Caco-2 (cell line): ENCODE results near the gene TMPRSS11A. TPM values are rescaled to one million over a fixed set of nuclear protein-coding genes. Genes with fewer than 3 reads are reported as not detected.

Experiments used
- BruUV-seq: library from RNA; stranded (reverse); fragments of 400-500 nt; replicated peaks from 2 replicates; lab custom pipeline; 2021; lab: Mats Ljungman, UMichigan
- CTCF ChIA-PET: fragments of 300-600 bp; sonication (Branson Sonifier 250); formaldehyde crosslinking; loops from one replicate; lab custom pipeline; 2022; ENCODE audit warnings: antibody characterized with exemption; lab: Charles Lee
- POLR2A ChIA-PET: fragments of 300-600 bp; sonication (Branson Sonifier 250); formaldehyde crosslinking; loops from one replicate; lab custom pipeline; 2022; ENCODE audit warnings: antibody characterized with exemption; lab: Charles Lee
- DNase-seq, 2 experiments: peaks; one replicate each; pipeline versions ENCODE4 v3.0.0 to v3.0.0-alpha.2; 2020 to 2022
- H3K27me3 ChIP-seq: replicated peaks from 2 replicates; pipeline ENCODE4 v1.6.0; 2011; ENCODE audit warnings: low read length; ENCODE audit not compliant: control insufficient read depth, insufficient read depth
- H3K36me3 ChIP-seq: 2 replicates; pipeline ENCODE4 v1.5.1; 2011; ENCODE audit warnings: low read length; ENCODE audit not compliant: control insufficient read depth, insufficient read depth
- H3K4me1 ChIP-seq: fragments of 250-450 bp; sonication (Bioruptor Pico); 2 replicates; pipeline ENCODE4 v1.5.1; 2020; ENCODE audit warnings: mild to moderate bottlenecking
- H3K4me3 ChIP-seq: 2 replicates; pipeline ENCODE4 v1.5.1; 2011; ENCODE audit warnings: low read depth, mild to moderate bottlenecking, control low read depth, low read length
- H3K9me3 ChIP-seq: fragments of 250-450 bp; sonication (Bioruptor Pico); 2 replicates; pipeline ENCODE4 v1.5.1; 2020; ENCODE audit warnings: mild to moderate bottlenecking, moderate library complexity
- H3K27ac Mint-ChIP-seq: one replicate; pipeline ENCODE4 v1.8.0; 2022; ENCODE audit warnings: mixed read lengths; ENCODE audit not compliant: unreplicated experiment
- H3K27me3 Mint-ChIP-seq: one replicate; pipeline ENCODE4 v1.8.0; 2022; ENCODE audit warnings: mixed read lengths; ENCODE audit not compliant: insufficient read depth, unreplicated experiment
- H3K36me3 Mint-ChIP-seq: one replicate; pipeline ENCODE4 v1.8.0; 2022; ENCODE audit warnings: mild to moderate bottlenecking, mixed read lengths; ENCODE audit not compliant: insufficient read depth, unreplicated experiment
- H3K4me1 Mint-ChIP-seq: one replicate; pipeline ENCODE4 v1.8.0; 2022; ENCODE audit warnings: low read depth, mixed read lengths; ENCODE audit not compliant: unreplicated experiment
- H3K4me3 Mint-ChIP-seq: one replicate; pipeline ENCODE4 v1.8.0; 2022; ENCODE audit warnings: mild to moderate bottlenecking, moderate library complexity, mixed read lengths; ENCODE audit not compliant: unreplicated experiment
- H3K9me3 Mint-ChIP-seq: one replicate; pipeline ENCODE4 v1.8.0; 2022; ENCODE audit warnings: mixed read lengths; ENCODE audit not compliant: unreplicated experiment
- intact Hi-C: fragments of 100-400 bp; cut with micrococcal nuclease; formaldehyde crosslinking; loops from one replicate; pipeline ENCODE4 v1.10.0; 2022; ENCODE audit not compliant: unreplicated experiment
- total RNA-seq: library from RNA; stranded (reverse); gene quantifications from 2 replicates; pipeline ENCODE4 v1.2.3, GENCODE V29; 2022
- TF ChIP-seq, protein P1 (sequence below), 2 experiments: fragments of 200-600 bp in 1 of 2; IDR thresholded peaks; 1 replicate in 1 of 2; 2 replicates in 1 of 2; pipeline versions ENCODE4 v1.5.1 to v1.8.0; 2011 to 2022; ENCODE audit warnings: antibody characterized with exemption in 1 of 2, control low read depth in 1 of 2, inconsistent platforms in 1 of 2, low read depth in 1 of 2, low read length in 1 of 2, mild to moderate bottlenecking in 1 of 2, moderate library complexity in 1 of 2; ENCODE audit not compliant: insufficient read depth in 1 of 2, severe bottlenecking in 1 of 2, unreplicated experiment in 1 of 2

The TMPRSS11A gene
- total RNA-seq, 1 experiment from 2014 or later: not detected

DNA sequence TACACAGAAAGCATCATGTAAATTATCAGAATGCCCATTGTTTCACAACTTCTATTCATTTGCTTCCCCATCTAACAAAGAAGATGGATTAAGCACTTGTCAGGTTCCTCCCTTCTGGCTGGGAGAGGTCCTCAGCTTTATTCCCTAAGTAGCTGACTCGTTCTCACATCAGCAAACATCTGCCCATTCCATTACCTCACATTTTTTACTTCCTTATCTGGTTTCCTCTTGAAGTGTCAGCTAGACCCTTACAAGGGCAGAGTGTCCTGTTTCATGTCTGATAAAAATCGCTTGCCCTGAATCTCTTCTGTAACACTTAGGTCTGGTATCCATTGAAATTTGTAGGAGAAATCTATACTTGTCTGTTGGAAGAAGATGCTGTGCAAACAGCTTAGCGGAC lies 34.7 kb downstream of the TMPRSS11A start:
- no peaks in the 10 kb centered on the region for H3K4me1 Mint-ChIP-seq
- no peaks in the 10 kb centered on the region for H3K9me3 ChIP-seq
- H3K27me3 ChIP-seq: no peaks in the 10 kb centered on the region
- no peak overlapping the region for H3K4me3 Mint-ChIP-seq
- no peak overlapping the region for H3K4me3 ChIP-seq
- intact Hi-C loops: no loop called here
- H3K36me3 ChIP-seq: no peaks in the 10 kb centered on the region
- CTCF ChIA-PET: no interaction called here
- H3K9me3 Mint-ChIP-seq: no peaks in the 10 kb centered on the region
- TF ChIP-seq, protein P1, sequence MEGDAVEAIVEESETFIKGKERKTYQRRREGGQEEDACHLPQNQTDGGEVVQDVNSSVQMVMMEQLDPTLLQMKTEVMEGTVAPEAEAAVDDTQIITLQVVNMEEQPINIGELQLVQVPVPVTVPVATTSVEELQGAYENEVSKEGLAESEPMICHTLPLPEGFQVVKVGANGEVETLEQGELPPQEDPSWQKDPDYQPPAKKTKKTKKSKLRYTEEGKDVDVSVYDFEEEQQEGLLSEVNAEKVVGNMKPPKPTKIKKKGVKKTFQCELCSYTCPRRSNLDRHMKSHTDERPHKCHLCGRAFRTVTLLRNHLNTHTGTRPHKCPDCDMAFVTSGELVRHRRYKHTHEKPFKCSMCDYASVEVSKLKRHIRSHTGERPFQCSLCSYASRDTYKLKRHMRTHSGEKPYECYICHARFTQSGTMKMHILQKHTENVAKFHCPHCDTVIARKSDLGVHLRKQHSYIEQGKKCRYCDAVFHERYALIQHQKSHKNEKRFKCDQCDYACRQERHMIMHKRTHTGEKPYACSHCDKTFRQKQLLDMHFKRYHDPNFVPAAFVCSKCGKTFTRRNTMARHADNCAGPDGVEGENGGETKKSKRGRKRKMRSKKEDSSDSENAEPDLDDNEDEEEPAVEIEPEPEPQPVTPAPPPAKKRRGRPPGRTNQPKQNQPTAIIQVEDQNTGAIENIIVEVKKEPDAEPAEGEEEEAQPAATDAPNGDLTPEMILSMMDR (IDR thresholded peaks at IDR 0.05; ENCODE audit: insufficient read depth in 1 of 2, low read depth in 1 of 2, low read length in 1 of 2, severe bottlenecking in 1 of 2, unreplicated experiment in 1 of 2): no peak
- H3K4me1 ChIP-seq: no peaks in the 10 kb centered on the region
- DNase-seq: no peak
- POLR2A ChIA-PET: no interaction called here
- no peak overlapping the region for H3K27ac Mint-ChIP-seq
- H3K27me3 Mint-ChIP-seq: no peaks in the 10 kb centered on the region
- H3K36me3 Mint-ChIP-seq: no peaks in the 10 kb centered on the region
- no TSS peak for BruUV-seq

DNA sequence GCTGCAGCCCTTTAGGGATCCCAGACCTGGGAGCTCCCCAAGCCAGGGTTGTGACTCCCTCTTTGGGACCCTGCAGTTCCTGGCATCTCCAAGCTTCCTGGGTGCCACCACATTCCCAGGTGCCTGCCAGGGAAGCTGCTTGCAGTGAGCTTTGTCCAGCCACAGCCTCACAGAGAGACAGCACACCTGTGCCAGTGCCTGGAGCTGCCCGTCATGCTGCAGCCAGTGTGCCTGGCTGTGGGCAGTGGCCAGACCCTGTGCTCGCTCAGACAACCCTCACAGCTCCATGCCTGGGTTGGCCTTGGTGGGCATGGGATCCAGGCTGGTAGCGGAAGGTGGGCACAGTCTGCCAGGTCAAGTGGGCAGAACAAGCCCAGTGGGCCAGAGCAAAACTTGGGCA lies 36.0 kb downstream of the TMPRSS11A start:
- H3K4me1 Mint-ChIP-seq: no peaks in the 10 kb centered on the region
- Histone ChIP-seq H3K9me3 (no peaks in the 10 kb centered on the region), H3K27me3 (no peaks in the 10 kb centered on the region), H3K36me3 (no peaks in the 10 kb centered on the region), H3K4me1 (no peaks in the 10 kb centered on the region), H3K4me3 (no peak overlapping the region)
- POLR2A ChIA-PET: no interaction called here
- H3K27me3 Mint-ChIP-seq: no peaks in the 10 kb centered on the region
- DNase-seq: no peak
- BruUV-seq: no TSS peak
- CTCF ChIA-PET: no interaction called here
- intact Hi-C loops: no loop called here
- no peak overlapping the region for H3K4me3 Mint-ChIP-seq
- TF ChIP-seq, protein P1 (IDR thresholded peaks at IDR 0.05; ENCODE audit: insufficient read depth in 1 of 2, low read depth in 1 of 2, low read length in 1 of 2, severe bottlenecking in 1 of 2, unreplicated experiment in 1 of 2): no peak
- H3K36me3 Mint-ChIP-seq: no peaks in the 10 kb centered on the region
- no peaks in the 10 kb centered on the region for H3K9me3 Mint-ChIP-seq
- no peak overlapping the region for H3K27ac Mint-ChIP-seq

- POLR2A ChIA-PET: no interaction called here
- H3K4me3 ChIP-seq: no peak overlapping the region
- BruUV-seq: no TSS peak
- Mint-ChIP-seq H3K4me3 (no peak overlapping the region), H3K4me1 (no peaks in the 10 kb centered on the region), H3K36me3 (no peaks in the 10 kb centered on the region), H3K27ac (no peak overlapping the region), H3K27me3 (no peaks in the 10 kb centered on the region), H3K9me3 (no peaks in the 10 kb centered on the region)
- intact Hi-C loops: no loop called here
- TF ChIP-seq, protein P1 (IDR thresholded peaks at IDR 0.05; ENCODE audit: insufficient read depth in 1 of 2, low read depth in 1 of 2, low read length in 1 of 2, severe bottlenecking in 1 of 2, unreplicated experiment in 1 of 2): no peak
- H3K27me3 ChIP-seq: no peaks in the 10 kb centered on the region
- no peaks in the 10 kb centered on the region for H3K9me3 ChIP-seq
- no peaks in the 10 kb centered on the region for H3K4me1 ChIP-seq
- CTCF ChIA-PET: no interaction called here
- DNase-seq: no peak
- no peaks in the 10 kb centered on the region for H3K36me3 ChIP-seq
Measured at GRCh38 chr4:67926485-67926884, 36.8 kb downstream of the TMPRSS11A start.
